Esophagus muscularis mucosa (tissue), 4 donors: Measurements from ENCODE around the gene STXBP3. TPM values are rescaled to one million over a fixed set of nuclear protein-coding genes. Genes with fewer than 3 reads are reported as not detected.
"Not testable (repeated sequence)": the region's sequence is repeated elsewhere in the genome, so short reads cannot be mapped to it uniquely, and the experiment has no call there.

Experiments used
- DNase-seq: peaks from one replicate; pipeline ENCODE4 v3.0.0-alpha.2; 2017; ENCODE audit errors: extremely low spot score
- H3K27ac ChIP-seq, 4 donors: fragments of 200-600 bp; sonication (generic); replicated peaks in 1 of 4; 1 replicate in 3 of 4; 2 replicates in 1 of 4; pipeline ENCODE4 v1.5.1; 2016 to 2019; ENCODE audit warnings: mild to moderate bottlenecking in 1 of 4
- H3K27me3 ChIP-seq, 4 donors: fragments of 200-600 bp; sonication (generic); one replicate each; pipeline versions ENCODE4 v1.5.1 to v1.6.0; 2016 to 2019
- H3K36me3 ChIP-seq, 4 donors: fragments of 200-600 bp; sonication (generic); one replicate each; pipeline ENCODE4 v1.5.1; 2016 to 2019
- H3K4me1 ChIP-seq, 4 donors: fragments of 200-600 bp; sonication (generic); one replicate each; pipeline ENCODE4 v1.5.1; 2016 to 2019
- H3K4me3 ChIP-seq, 4 donors: fragments of 200-600 bp; sonication (generic); 1 replicate in 2 of 4; 2 replicates in 2 of 4; pipeline ENCODE4 v1.5.1; 2016 to 2019; ENCODE audit warnings: mild to moderate bottlenecking in 4 of 4, moderate library complexity in 1 of 4
- H3K9me3 ChIP-seq, 4 donors: fragments of 200-600 bp; sonication (generic); 1 replicate in 3 of 4; 2 replicates in 1 of 4; pipeline ENCODE4 v1.5.1; 2016 to 2019
- CTCF ChIP-seq, 3 experiments: fragments of 200-600 bp in 2 of 3; fragments of 450-650 bp in 1 of 3; sonication (generic) in 2 of 3; IDR thresholded peaks; one replicate each; pipeline ENCODE4 v1.5.1; 2017 to 2019; ENCODE audit warnings: antibody characterized with exemption in 3 of 3, mild to moderate bottlenecking in 2 of 3, moderate library complexity in 1 of 3
- EP300 ChIP-seq: sonication (generic); formaldehyde crosslinking; IDR thresholded peaks from one replicate; pipeline ENCODE4 v1.6.1; 2017; ENCODE audit warnings: antibody characterized with exemption
- POLR2A ChIP-seq: fragments of 450-650 bp; IDR thresholded peaks from one replicate; pipeline ENCODE4 v1.6.1; 2017; ENCODE audit warnings: antibody characterized with exemption, moderate library complexity, mild to moderate bottlenecking, low read depth
- POLR2AphosphoS5 ChIP-seq, 2 donors: sonication (generic); formaldehyde crosslinking; IDR thresholded peaks; one replicate each; pipeline ENCODE4 v1.6.1; 2017; ENCODE audit warnings: antibody characterized with exemption in 2 of 2
- WGBS: methylation state at CpG from one replicate; pipeline ENCODE4 v1.1.5; 2018; 5-methylcytosine and 5-hydroxymethylcytosine counted together
- intact Hi-C: fragments of 100-400 bp; cut with DNase I; formaldehyde crosslinking; loops from one replicate; pipeline ENCODE4 v1.15.1; 2023
- total RNA-seq, 4 donors: library from RNA; depleted of rRNA; stranded (reverse); fragments of >200 nt; gene quantifications; one replicate each; pipeline versions ENCODE4 v1.1.0 to v1.2.1, GENCODE V29; 2016

STXBP3 gene
- 10 to 100 TPM; 54.8 to 67.7 (median 63.8) TPM for total RNA-seq

- peaks cover 0 to 4% (median 0%) of the 10 kb centered on the region in 4 donors for H3K36me3 ChIP-seq
- H3K27me3 ChIP-seq, result no peaks in the 10 kb centered on the region
- H3K27ac ChIP-seq, result peak within 1 kb of the TSS; percentile 97 to 99 (median 98)
- H3K4me3 ChIP-seq, result peak within 1 kb of the TSS; percentile 84 to 94 (median 89)
- H3K4me1 ChIP-seq, result peaks cover 10 to 39% (median 29%) of the 10 kb centered on the region in 4 donors
- no peaks in the 10 kb centered on the region for H3K9me3 ChIP-seq
- peak; percentile 99 to 100 for TF ChIP-seq POLR2AphosphoS5 (IDR thresholded peaks at IDR 0.05)
- peak; percentile 93 to 96 (median 95) for TF ChIP-seq CTCF (IDR thresholded peaks at IDR 0.05)
- TF ChIP-seq EP300, result no peak
- peak; percentile 90 for TF ChIP-seq POLR2A
- under 1% methylated on average over 63 of the region's 75 CpGs for WGBS
- intact Hi-C loops, result loop anchor here (2.0 to 5.0 kb wide), 3 partner anchors 54 to 151 kb away; partner anchors contain the start of genes GPSM2 and PRPF38B
- peak; percentile 100 for DNase-seq
Observed at GRCh38 chr1:108746382-108747170, at the start of gene STXBP3. TSS of gene STXBP3 (plus strand) at chr1:108746674. CDS start at chr1:108746738, 64 bp downstream.

DNA sequence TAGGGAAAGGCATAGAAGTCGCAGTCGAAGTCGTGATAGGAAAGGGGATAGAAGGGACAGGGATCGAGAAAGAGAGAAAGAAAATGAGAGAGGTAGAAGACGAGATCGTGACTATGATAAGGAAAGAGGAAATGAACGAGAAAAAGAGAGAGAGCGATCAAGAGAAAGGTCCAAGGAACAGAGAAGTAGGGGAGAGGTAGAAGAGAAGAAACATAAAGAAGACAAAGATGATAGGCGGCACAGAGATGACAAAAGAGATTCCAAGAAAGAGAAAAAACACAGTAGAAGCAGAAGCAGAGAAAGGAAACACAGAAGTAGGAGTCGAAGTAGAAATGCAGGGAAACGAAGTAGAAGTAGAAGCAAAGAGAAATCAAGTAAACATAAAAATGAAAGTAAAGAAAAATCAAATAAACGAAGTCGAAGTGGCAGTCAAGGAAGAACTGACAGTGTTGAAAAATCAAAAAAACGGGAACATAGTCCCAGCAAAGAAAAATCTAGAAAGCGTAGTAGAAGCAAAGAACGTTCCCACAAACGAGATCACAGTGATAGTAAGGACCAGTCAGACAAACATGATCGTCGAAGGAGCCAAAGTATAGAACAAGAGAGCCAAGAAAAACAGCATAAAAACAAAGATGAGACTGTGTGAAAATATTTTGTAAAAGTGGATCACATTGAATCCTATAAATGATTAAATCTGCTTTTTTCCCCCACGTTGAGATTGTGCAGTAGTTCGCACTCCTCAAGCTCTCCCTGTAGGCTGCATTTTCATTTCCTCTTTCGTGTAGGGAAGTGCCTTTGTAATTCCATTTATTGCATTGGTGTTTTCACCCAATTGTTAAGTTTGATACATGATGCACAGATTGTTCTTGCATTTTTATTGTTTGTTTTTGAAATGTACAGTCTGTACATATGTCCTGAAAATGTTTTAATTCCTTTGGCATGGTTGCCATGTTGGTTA, 46.8 kb upstream of the STXBP3 start:
- intact Hi-C loops, result no loop called here
- Histone ChIP-seq H3K9me3 (no peaks in the 10 kb centered on the region), H3K36me3 (peaks cover 34 to 72% (median 57%) of the 10 kb centered on the region in 4 donors), H3K4me1 (peaks cover 6 to 15% (median 15%) of the 10 kb centered on the region in 4 donors), H3K4me3 (no peak overlapping the region), H3K27me3 (no peaks in the 10 kb centered on the region), H3K27ac (no peak overlapping the region)
- no peak for DNase-seq
- WGBS, result 80% methylated on average over 22 of the region's 22 CpGs
- TF ChIP-seq CTCF (IDR thresholded peaks at IDR 0.05) (no peak), EP300 (no peak), POLR2A (no peak), POLR2AphosphoS5 (IDR thresholded peaks at IDR 0.05) (no peak)

DNA sequence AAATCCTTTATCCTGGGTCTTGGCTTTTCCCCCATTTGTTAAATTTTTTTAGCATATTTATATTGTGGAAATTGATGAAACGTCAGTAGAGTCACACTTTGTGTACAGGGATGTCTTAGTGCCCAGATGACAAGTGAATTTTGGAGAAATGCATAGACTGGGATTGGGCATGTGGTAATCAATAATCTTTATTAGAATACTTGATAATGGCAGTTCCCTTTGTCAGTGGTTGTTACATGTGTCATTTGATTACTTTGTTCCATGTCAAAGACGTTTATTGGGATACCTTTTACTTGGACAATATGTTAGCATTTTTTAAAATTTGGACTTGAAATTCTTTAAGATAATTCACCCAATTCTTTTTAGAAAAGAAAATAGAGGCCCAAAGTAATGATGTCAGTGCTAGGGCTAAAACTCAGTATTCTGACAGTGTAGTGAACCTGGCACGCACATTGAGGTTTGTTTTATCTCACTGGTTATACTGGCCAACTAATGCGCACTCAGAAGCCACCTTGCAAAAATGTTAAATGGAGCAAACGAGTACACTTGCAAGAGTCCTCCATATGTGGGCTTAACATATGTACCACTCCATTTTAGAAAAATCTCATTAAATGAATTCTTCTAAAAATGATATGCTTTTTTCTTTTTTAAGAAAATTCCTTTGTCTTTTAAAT, 45.2 kb upstream of the STXBP3 start:
- intact Hi-C loops, result no loop called here
- 79% methylated on average over 5 of the region's 5 CpGs for whole genome bisulfite sequencing

GRCh38 chr1:108702109-108702508, 44.4 kb upstream of the STXBP3 start:
- H3K27ac ChIP-seq, H3K27me3 ChIP-seq, intact Hi-C loops, DNase-seq, H3K9me3 ChIP-seq, H3K4me3 ChIP-seq: not testable (repeated sequence)
- peaks cover 0 to 13% (median 11%) of the 10 kb centered on the region in 4 donors for H3K4me1 ChIP-seq
- WGBS, result 94% methylated on average over 6 of the region's 6 CpGs
- H3K36me3 ChIP-seq, result peaks cover 34 to 53% (median 48%) of the 10 kb centered on the region in 4 donors

More for the DNA sequence above, 45.2 kb upstream of the STXBP3 start:
- no peaks in the 10 kb centered on the region for H3K9me3 ChIP-seq
- H3K4me1 ChIP-seq, result peaks cover 0 to 13% (median 11%) of the 10 kb centered on the region in 4 donors
- no peak overlapping the region for H3K27ac ChIP-seq
- H3K36me3 ChIP-seq, result peaks cover 34 to 61% (median 54%) of the 10 kb centered on the region in 4 donors
- no peak overlapping the region for H3K4me3 ChIP-seq
- H3K27me3 ChIP-seq, result no peaks in the 10 kb centered on the region
- DNase-seq, result no peak
- TF ChIP-seq POLR2A (no peak), CTCF (IDR thresholded peaks at IDR 0.05) (no peak), EP300 (no peak), POLR2AphosphoS5 (IDR thresholded peaks at IDR 0.05) (no peak)
